ENCODE data around the gene MLLT1. TPM values are rescaled to one million over a fixed set of nuclear protein-coding genes. Genes with fewer than 3 reads are reported as not detected.

Gene MLLT1
- total and polyA plus RNA-seq, 2 of the 8 experiments (the other 6 are each of a cell fraction or from before 2014, with no cell fraction given) = 18.8 to 45.1 TPM

- H3K4me2 ChIP-seq (ENCODE audit: insufficient read depth in 1 of 2, low read depth in 2 of 2, low read length in 2 of 2) = no peak overlapping the region
- no peak overlapping the region for H3K56ac ChIP-seq (replicated peaks; ENCODE audit: insufficient read length, low read depth, low read length)
- ChIA-PET POLR2A (ENCODE audit: partially characterized antibody) (no interaction called here), CTCF (ENCODE audit: partially characterized antibody) (interaction anchor here (1.4 to 2.4 kb wide), 3 partner anchors 19 to 29 kb away, joined by 5 to 10 read pairs (median 7); no protein-coding TSS in a partner anchor)
- no peak overlapping the region for H2BK20ac ChIP-seq (ENCODE audit: low read length)
- WGBS, 2 experiments (ENCODE audit: extremely low coverage in 1 of 2, insufficient coverage in 1 of 2, insufficient read length in 1 of 2, insufficient replicate concordance in 2 of 2, low coverage in 1 of 2, low lambda C conversion rate in 2 of 2, missing lambda C conversion rate in 1 of 2) = 89% methylated on average over 24 of the region's 25 CpGs; no CpG with 5 or more reads in 1 of the 2 experiments
- no peak overlapping the region for H3K14ac ChIP-seq (ENCODE audit: insufficient read length)
- H2BK5ac ChIP-seq (ENCODE audit: low read depth, low read length) = no peak overlapping the region
- no peak overlapping the region for H3K23ac ChIP-seq (ENCODE audit: insufficient read length)
- H3K36me3 ChIP-seq (ENCODE audit: control insufficient read depth in 2 of 4, insufficient read depth in 4 of 4, low read length in 3 of 4) = peaks cover 0 to 2% (median 0%) of the 10 kb centered on the region in 4 experiments; a peak in 6 of 8 replicates
- peaks cover 5 to 85% of the 10 kb centered on the region in 2 experiments for H3K79me2 ChIP-seq (ENCODE audit: control insufficient read depth in 1 of 2, insufficient read depth in 2 of 2, low read length in 2 of 2)
- H3K79me1 ChIP-seq (ENCODE audit: low read depth, low read length) = peaks cover 28% of the 10 kb centered on the region
- FAIRE-seq = no peak
- H3K27me3 ChIP-seq (replicated peaks in 1 of 4; ENCODE audit: control insufficient read depth in 3 of 4, extremely low read depth in 1 of 4, insufficient read depth in 3 of 4, low read length in 3 of 4) = no peaks in the 10 kb centered on the region; a peak in 1 of 7 replicates
- H2AFZ ChIP-seq (ENCODE audit: low read length) = no peak overlapping the region
- no peak overlapping the region for H4K8ac ChIP-seq (ENCODE audit: extremely low read depth, insufficient read depth, low read length)
- H3K9ac ChIP-seq (replicated peaks in 1 of 4; ENCODE audit: extremely low read depth in 1 of 4, low read depth in 3 of 4, low read length in 3 of 4) = no peak overlapping the region
- H4K91ac ChIP-seq (replicated peaks; ENCODE audit: insufficient read length, low read length) = no peak overlapping the region
- H3K4ac ChIP-seq (replicated peaks; ENCODE audit: insufficient read length, low read depth, low read length) = no peak overlapping the region
- H3K18ac ChIP-seq (ENCODE audit: extremely low read depth, low read length) = no peak overlapping the region
- H2BK15ac ChIP-seq (ENCODE audit: low read length) = no peak overlapping the region
- peaks cover 4 to 8% of the 10 kb centered on the region in 2 experiments; a peak in 2 of 4 replicates for H3K9me3 ChIP-seq (ENCODE audit: insufficient read depth in 2 of 2, low read depth in 1 of 2, low read length in 1 of 2)
- H2BK12ac ChIP-seq (ENCODE audit: low read depth, low read length) = no peak overlapping the region
- H3K27ac ChIP-seq (ENCODE audit: low read depth, low read length) = no peak overlapping the region
- no peak overlapping the region for H3K4me3 ChIP-seq (ENCODE audit: extremely low read depth in 1 of 4, insufficient read depth in 2 of 4, low read depth in 3 of 4, low read length in 4 of 4)
- H3K23me2 ChIP-seq (ENCODE audit: low read depth, low read length) = peaks cover 4% of the 10 kb centered on the region; the same call in 1 of the 2 replicates
- no peak overlapping the region for H2AK5ac ChIP-seq (ENCODE audit: low read depth, low read length)
- peaks cover 18 to 43% of the 10 kb centered on the region in 2 experiments for H4K20me1 ChIP-seq (replicated peaks in 1 of 2; ENCODE audit: control insufficient read depth in 1 of 2, insufficient read depth in 2 of 2, low read length in 2 of 2)
- no peak overlapping the region for H4K5ac ChIP-seq (ENCODE audit: insufficient read length, low read depth, low read length)
- no peak for DNase-seq (ENCODE audit: low read depth in 1 of 2, low spot score in 2 of 2)
- no peak overlapping the region for H2BK120ac ChIP-seq (replicated peaks; ENCODE audit: low read depth, low read length)
- peaks cover 0 to 7% (median under 1%) of the 10 kb centered on the region in 4 experiments; a peak in 3 of 7 replicates for H3K4me1 ChIP-seq (replicated peaks in 1 of 4; ENCODE audit: control insufficient read depth in 3 of 4, insufficient read depth in 4 of 4, low read length in 3 of 4)
- TF ChIP-seq YY1 (IDR thresholded peaks at IDR 0.05; ENCODE audit: low read depth, low read length) (no peak), MAX (IDR thresholded peaks at IDR 0.05) (no peak), KDM5A (IDR thresholded peaks at IDR 0.05; ENCODE audit: low read length) (no peak), TCF12 (IDR thresholded peaks at IDR 0.05; ENCODE audit: low read depth, low read length) (no peak), ATF2 (IDR thresholded peaks at IDR 0.05; ENCODE audit: low read length) (no peak), SIN3A (conservative IDR thresholded peaks at IDR 0.05 in 1 of 2, IDR thresholded peaks at IDR 0.05 in 1 of 2; ENCODE audit: low read depth in 1 of 2, low read length in 2 of 2) (no peak), SRF (IDR thresholded peaks at IDR 0.05; ENCODE audit: low read depth, low read length) (no peak), FOSL1 (IDR thresholded peaks at IDR 0.05; ENCODE audit: insufficient read depth, low read depth, low read length) (no peak), TBP (IDR thresholded peaks at IDR 0.05; ENCODE audit: low read depth, low read length) (no peak), SP4 (IDR thresholded peaks at IDR 0.05; ENCODE audit: low read length) (no peak), CHD2 (IDR thresholded peaks at IDR 0.05; ENCODE audit: low read length) (no peak)
These were observed 37.9 kb downstream of the MLLT1 start for GRCh38 chr19:6241680-6242377.
